GM10248 (cell line): ENCODE data around the gene SDR42E2.

ENCODE experiments used
- CTCF ChIA-PET: fragments of 300-600 bp; sonication (Branson Sonifier 250); formaldehyde crosslinking; extraction: SDS; loops from one replicate; lab custom pipeline; 2021; ENCODE audit warnings: antibody characterized with exemption; lab: Yijun Ruan, JAX
- POLR2A ChIA-PET: fragments of 350-650 bp; sonication (Branson Sonifier 250); formaldehyde crosslinking; extraction: SDS; loops from one replicate; lab custom pipeline; 2020; ENCODE audit warnings: antibody characterized with exemption; lab: Yijun Ruan, JAX
- DNase-seq: peaks from one replicate; pipeline ENCODE4 v3.0.0; 2012; ENCODE audit errors: extremely low spot score
- TF ChIP-seq, protein P1 (sequence below): IDR thresholded peaks from 2 replicates; pipeline ENCODE4 v1.5.1; 2012; ENCODE audit warnings: mild to moderate bottlenecking, low read depth; ENCODE audit errors: extremely low read depth, missing control alignments, control extremely low read depth

The SDR42E2 gene

DNA sequence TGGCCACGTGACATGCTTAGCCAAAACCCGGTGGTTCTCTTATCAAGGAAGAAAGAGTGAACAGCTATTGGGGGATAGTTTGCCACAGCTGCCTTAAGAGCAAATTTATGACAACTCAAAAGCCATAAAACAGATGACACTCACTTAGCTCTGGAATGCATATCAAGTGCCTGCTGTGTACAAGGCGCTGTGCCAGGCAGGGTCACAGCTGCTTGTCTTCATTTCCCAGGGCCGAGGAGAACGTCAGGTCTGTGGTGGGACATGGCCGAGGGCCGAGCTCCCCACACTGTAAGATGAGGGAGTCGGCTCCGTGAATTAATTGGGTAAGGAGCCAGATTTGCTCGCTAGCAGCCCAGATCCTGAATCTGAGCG is 57.7 kb downstream of the SDR42E2 start:
- DNase-seq, result no peak
- ChIA-PET POLR2A (interaction anchor here (0.7 kb wide), 1 partner anchor 213 kb away, joined by 5 read pairs; no protein-coding TSS in a partner anchor), CTCF (interaction anchor here (1.0 to 7.5 kb wide), 9 partner anchors 10 to 269 kb away, joined by 3 to 77 read pairs (median 4); partner anchors contain the start of genes EEF2K and POLR3E)
- TF ChIP-seq, protein P1, sequence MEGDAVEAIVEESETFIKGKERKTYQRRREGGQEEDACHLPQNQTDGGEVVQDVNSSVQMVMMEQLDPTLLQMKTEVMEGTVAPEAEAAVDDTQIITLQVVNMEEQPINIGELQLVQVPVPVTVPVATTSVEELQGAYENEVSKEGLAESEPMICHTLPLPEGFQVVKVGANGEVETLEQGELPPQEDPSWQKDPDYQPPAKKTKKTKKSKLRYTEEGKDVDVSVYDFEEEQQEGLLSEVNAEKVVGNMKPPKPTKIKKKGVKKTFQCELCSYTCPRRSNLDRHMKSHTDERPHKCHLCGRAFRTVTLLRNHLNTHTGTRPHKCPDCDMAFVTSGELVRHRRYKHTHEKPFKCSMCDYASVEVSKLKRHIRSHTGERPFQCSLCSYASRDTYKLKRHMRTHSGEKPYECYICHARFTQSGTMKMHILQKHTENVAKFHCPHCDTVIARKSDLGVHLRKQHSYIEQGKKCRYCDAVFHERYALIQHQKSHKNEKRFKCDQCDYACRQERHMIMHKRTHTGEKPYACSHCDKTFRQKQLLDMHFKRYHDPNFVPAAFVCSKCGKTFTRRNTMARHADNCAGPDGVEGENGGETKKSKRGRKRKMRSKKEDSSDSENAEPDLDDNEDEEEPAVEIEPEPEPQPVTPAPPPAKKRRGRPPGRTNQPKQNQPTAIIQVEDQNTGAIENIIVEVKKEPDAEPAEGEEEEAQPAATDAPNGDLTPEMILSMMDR, result no peak

GRCh38 chr16:22220714-22221113 is 58.4 kb downstream of the SDR42E2 start:
- CTCF ChIA-PET, result interaction anchor here (1.0 to 7.5 kb wide), 6 partner anchors 10 to 29 kb away, joined by 3 to 77 read pairs (median 4); partner anchors contain the start of gene EEF2K
- TF ChIP-seq, protein P1, result no peak
- POLR2A ChIA-PET, result no interaction called here
- DNase-seq, result no peak

- POLR2A ChIA-PET, result no interaction called here
- TF ChIP-seq, protein P1, result no peak
- CTCF ChIA-PET, result interaction anchor here (4.9 to 7.5 kb wide), 2 partner anchors 15 to 26 kb away, joined by 28 to 77 read pairs; partner anchors contain the start of gene EEF2K
- DNase-seq, result no peak
These were observed 59.7 kb downstream of the SDR42E2 start for GRCh38 chr16:22222006-22222405.

GRCh38 chr16:22222998-22223397 is 60.7 kb downstream of the SDR42E2 start:
- POLR2A ChIA-PET, result no interaction called here
- CTCF ChIA-PET, result no interaction called here
- DNase-seq, result no peak
- TF ChIP-seq, protein P1, result no peak

DNA sequence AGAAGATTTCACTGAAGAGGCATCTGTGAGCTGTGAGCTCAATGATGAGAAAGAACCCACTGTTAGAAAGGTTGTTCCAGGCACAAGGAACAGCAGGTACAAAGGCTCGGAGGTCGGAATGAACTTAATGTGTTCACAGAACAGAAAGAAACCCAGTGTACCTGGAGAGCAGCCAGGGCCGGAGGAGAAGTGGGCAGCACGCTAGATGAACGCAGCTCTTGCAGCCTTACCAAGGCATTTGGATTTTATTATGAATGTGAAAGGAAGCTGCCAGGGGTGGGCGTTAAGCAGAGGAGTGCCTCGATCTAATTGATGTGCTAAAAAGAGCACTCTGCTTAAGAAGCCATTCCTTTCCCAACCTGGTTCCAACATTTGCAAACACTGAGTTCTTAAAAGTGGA is 62.8 kb downstream of the SDR42E2 start:
- no peak for DNase-seq
- POLR2A ChIA-PET, result interaction anchor here (0.7 kb wide), 2 partner anchors 26 to 218 kb away, joined by 3 read pairs; no protein-coding TSS in a partner anchor
- TF ChIP-seq, protein P1, result no peak
- CTCF ChIA-PET, result interaction anchor here (0.9 to 1.8 kb wide), 3 partner anchors 9 to 72 kb away, joined by 3 to 5 read pairs (median 4); partner anchors contain the start of gene POLR3E

DNA sequence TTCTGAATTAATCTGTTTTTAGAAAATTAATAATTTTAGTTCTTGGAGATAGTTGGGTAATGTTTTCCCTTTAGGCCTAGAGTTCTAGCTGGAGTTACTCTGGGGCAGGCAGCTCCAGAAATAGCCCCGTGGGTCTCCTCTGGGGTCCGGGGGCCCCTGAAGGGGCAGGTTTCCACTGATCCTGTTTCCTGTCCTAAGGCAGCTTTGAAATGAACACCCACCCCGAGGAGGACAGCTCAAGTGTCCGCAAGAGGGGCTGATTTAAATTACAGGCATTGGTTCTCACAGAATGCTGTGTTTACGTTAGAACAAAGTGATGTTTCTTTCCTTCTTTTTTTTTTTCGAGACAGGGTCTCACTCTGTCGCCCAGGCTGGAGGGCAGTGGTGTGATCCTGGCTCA is 67.6 kb downstream of the SDR42E2 start:
- POLR2A ChIA-PET, result no interaction called here
- TF ChIP-seq, protein P1, result no peak
- CTCF ChIA-PET, result interaction anchor here (1.2 kb wide), 1 partner anchor 10 kb away, joined by 3 read pairs; no protein-coding TSS in a partner anchor
- DNase-seq, result no peak
